HFFc6 (cell line): ENCODE measurements around the gene OSBPL10. TPM values are rescaled to one million over a fixed set of nuclear protein-coding genes. Genes with fewer than 3 reads are reported as not detected.
A peak's percentile ranks its signal among the peaks of the same experiment; 100 is the strongest.

Experiments
- DNase-seq: peaks from one replicate; pipeline ENCODE4 v3.0.0-alpha.2; 2018
- H3K27ac Mint-ChIP-seq: 2 replicates; pipeline ENCODE4 v1.8.0; 2020; ENCODE audit warnings: mild to moderate bottlenecking, mixed read lengths
- H3K27me3 Mint-ChIP-seq: 2 replicates; pipeline ENCODE4 v1.8.0; 2021; ENCODE audit warnings: mild to moderate bottlenecking, moderate library complexity, mixed read lengths; ENCODE audit not compliant: insufficient read depth
- H3K36me3 Mint-ChIP-seq: 2 replicates; pipeline ENCODE4 v1.8.0; 2021; ENCODE audit warnings: low read depth, mixed read lengths
- H3K4me1 Mint-ChIP-seq: 2 replicates; pipeline ENCODE4 v1.8.0; 2020; ENCODE audit warnings: low read depth, mixed read lengths
- H3K4me3 Mint-ChIP-seq: 2 replicates; pipeline ENCODE4 v1.8.0; 2020; ENCODE audit warnings: mild to moderate bottlenecking, moderate library complexity, mixed read lengths
- H3K9me3 Mint-ChIP-seq: 2 replicates; pipeline ENCODE4 v1.8.0; 2020; ENCODE audit warnings: mild to moderate bottlenecking, mixed read lengths
- total RNA-seq, 6 experiments: library from RNA; stranded (reverse); fragmentation: NEBNext Ultra II Directional; extraction: Animal tissue kit (Norgen Biotek cat#: 25700); gene quantifications; 2 replicates in 1 of 6; 3 replicates in 5 of 6; pipeline ENCODE4 v1.2.3, GENCODE V29; 2021
- TF ChIP-seq, protein P1 (sequence below): fragments of 200-600 bp; sonication (generic); IDR thresholded peaks from 2 replicates; pipeline ENCODE4 v1.5.0; 2021; ENCODE audit warnings: antibody characterized with exemption, mild to moderate bottlenecking

The OSBPL10 gene
- total RNA-seq, 6 experiments from 2014 or later, result 7.3 to 8.9 (median 8.6) TPM

DNA sequence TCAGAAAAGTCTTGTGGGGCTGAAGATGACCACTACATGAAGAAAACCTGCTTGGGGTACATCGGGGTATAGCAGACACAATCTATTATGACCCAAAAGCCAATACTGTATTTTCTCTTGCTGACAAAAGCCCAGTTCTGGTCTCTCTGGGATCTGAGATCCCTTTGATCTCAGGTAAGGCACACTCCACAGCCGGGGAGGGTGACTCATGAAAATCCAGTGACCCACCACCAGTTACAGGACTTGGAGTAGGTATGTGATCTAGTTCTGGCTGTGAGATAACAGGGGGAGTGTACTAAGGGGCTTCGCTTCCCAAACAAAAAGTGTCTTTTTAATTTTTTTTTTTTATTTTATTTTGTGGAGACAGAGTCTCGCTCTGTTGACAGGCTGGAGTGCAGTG lies 255.1 kb downstream of the OSBPL10 start:
- TF ChIP-seq, protein P1, sequence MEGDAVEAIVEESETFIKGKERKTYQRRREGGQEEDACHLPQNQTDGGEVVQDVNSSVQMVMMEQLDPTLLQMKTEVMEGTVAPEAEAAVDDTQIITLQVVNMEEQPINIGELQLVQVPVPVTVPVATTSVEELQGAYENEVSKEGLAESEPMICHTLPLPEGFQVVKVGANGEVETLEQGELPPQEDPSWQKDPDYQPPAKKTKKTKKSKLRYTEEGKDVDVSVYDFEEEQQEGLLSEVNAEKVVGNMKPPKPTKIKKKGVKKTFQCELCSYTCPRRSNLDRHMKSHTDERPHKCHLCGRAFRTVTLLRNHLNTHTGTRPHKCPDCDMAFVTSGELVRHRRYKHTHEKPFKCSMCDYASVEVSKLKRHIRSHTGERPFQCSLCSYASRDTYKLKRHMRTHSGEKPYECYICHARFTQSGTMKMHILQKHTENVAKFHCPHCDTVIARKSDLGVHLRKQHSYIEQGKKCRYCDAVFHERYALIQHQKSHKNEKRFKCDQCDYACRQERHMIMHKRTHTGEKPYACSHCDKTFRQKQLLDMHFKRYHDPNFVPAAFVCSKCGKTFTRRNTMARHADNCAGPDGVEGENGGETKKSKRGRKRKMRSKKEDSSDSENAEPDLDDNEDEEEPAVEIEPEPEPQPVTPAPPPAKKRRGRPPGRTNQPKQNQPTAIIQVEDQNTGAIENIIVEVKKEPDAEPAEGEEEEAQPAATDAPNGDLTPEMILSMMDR, result no peak
- no peak for DNase-seq
- Mint-ChIP-seq H3K27ac (no peak overlapping the region), H3K4me3 (no peak overlapping the region), H3K9me3 (no peaks in the 10 kb centered on the region), H3K36me3 (no peaks in the 10 kb centered on the region), H3K4me1 (no peaks in the 10 kb centered on the region), H3K27me3 (no peaks in the 10 kb centered on the region)

DNA sequence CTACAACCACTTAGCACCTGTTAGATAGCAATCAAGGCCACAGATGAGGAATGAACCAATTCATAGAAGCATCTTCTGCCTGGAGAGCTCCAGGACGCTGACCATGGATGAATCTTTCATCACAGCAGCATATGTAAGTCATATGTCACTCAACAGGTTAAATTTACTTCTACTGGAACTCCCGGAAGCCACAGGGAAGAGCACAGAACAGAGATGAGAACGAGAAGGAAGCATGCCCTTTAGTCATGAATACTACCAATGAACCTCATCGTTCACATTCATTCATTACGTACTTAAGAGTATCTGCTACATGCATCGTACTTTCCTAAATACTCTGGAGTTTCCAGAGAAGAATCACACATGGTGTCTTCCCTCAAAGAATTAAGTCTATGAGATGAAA lies 255.5 kb downstream of the OSBPL10 start:
- no peak overlapping the region for H3K27ac Mint-ChIP-seq
- TF ChIP-seq, protein P1, result no peak
- no peak overlapping the region for H3K4me3 Mint-ChIP-seq
- H3K27me3 Mint-ChIP-seq, result no peaks in the 10 kb centered on the region
- no peaks in the 10 kb centered on the region for H3K36me3 Mint-ChIP-seq
- DNase-seq, result no peak
- H3K4me1 Mint-ChIP-seq, result no peaks in the 10 kb centered on the region
- no peaks in the 10 kb centered on the region for H3K9me3 Mint-ChIP-seq

DNA sequence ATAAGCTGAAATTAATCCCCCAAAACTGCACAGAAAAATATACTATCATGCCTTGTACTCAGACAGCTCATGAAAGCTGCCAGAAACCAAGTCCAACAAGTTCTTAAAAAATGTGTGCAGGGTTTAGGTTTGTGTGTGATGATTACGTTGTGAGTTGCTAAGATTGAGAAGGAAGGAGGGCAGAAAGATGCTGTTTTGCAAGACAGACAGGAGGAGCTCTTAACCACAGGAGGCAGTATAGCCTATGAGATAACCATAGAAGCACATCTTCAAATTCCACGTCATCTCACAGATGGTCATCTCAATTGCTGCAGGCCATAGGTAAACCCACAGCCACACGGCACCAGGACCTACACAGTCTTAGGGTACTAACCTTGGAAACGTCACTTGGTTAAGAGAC lies 256.4 kb downstream of the OSBPL10 start:
- TF ChIP-seq, protein P1, result peak; percentile 47
- no peaks in the 10 kb centered on the region for H3K4me1 Mint-ChIP-seq
- no peaks in the 10 kb centered on the region for H3K36me3 Mint-ChIP-seq
- no peak for DNase-seq
- no peak overlapping the region for H3K4me3 Mint-ChIP-seq
- H3K27ac Mint-ChIP-seq, result no peak overlapping the region
- H3K27me3 Mint-ChIP-seq, result no peaks in the 10 kb centered on the region
- H3K9me3 Mint-ChIP-seq, result no peaks in the 10 kb centered on the region

DNA sequence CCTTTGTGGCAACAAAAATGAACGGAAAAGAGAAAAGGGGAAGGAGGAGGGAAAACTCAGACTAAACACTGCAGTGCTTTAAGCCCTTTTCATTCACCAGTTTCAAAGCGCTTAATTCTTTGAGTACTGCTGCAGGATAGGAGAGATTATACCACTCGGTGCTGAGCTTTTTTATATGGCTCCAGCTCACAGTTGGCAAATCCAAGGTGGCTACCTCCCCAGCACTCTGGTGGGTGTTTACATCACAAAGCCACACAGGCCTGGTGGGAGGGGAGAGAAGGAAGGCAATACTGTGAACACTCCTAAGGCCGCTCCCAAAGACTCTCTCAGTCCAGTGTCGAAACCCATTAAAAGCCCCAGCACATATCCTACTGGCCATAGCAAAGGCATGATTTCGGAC lies 256.9 kb downstream of the OSBPL10 start:
- TF ChIP-seq, protein P1, result no peak
- no peak for DNase-seq
- Mint-ChIP-seq H3K27me3 (no peaks in the 10 kb centered on the region), H3K4me1 (no peaks in the 10 kb centered on the region), H3K9me3 (no peaks in the 10 kb centered on the region), H3K27ac (no peak overlapping the region), H3K36me3 (no peaks in the 10 kb centered on the region), H3K4me3 (no peak overlapping the region)

DNA sequence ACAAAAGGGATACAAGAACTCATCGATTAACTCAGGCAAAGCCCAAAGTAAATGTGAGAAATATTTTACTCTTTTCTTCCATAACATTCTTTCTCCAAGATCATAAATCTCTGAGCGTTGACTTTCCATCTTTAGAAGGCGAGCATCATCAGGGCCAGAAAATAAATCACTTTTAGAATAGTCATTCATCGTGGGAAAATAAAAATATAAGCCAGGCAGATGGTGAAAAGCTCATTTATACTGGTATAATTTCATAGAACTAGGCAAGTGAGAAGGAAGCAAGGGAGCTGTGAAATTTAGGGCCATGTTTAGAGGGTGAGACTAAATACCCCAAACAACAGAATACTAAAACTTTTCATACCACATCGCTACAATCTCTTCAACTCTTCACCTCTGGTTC lies 257.4 kb downstream of the OSBPL10 start:
- Mint-ChIP-seq H3K4me3 (no peak overlapping the region), H3K9me3 (no peaks in the 10 kb centered on the region), H3K27me3 (no peaks in the 10 kb centered on the region), H3K36me3 (no peaks in the 10 kb centered on the region), H3K27ac (no peak overlapping the region), H3K4me1 (peaks cover under 1% of the 10 kb centered on the region; the same call in 1 of the 2 replicates)
- TF ChIP-seq, protein P1, result no peak
- DNase-seq, result no peak

DNA sequence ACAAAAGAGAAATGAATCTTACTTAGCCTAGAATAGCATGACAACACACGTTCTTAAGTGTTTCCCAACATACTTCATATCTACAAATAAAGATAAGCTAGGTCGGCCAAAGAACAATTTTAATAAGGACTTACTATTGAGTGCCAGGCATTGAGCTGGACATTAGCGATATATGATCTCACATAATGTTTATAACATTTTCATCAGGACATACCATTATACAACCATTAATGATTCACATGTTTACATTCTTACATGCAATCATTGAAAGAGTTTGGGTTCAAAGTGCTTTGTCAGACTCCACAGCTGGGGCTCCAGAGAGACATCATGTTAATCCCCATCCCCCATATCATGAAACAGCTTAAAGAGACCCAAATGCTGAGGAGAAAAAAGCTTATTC lies 259.4 kb downstream of the OSBPL10 start:
- Mint-ChIP-seq H3K36me3 (no peaks in the 10 kb centered on the region), H3K4me3 (no peak overlapping the region), H3K4me1 (peaks cover 8% of the 10 kb centered on the region; the same call in 1 of the 2 replicates), H3K27me3 (no peaks in the 10 kb centered on the region), H3K9me3 (no peaks in the 10 kb centered on the region), H3K27ac (no peak overlapping the region)
- TF ChIP-seq, protein P1, result no peak
- DNase-seq, result no peak
